Measurements from ENCODE around the gene ZNF804B. TPM values are rescaled to one million over a fixed set of nuclear protein-coding genes. Genes with fewer than 3 reads are reported as not detected.

Gene ZNF804B
- total RNA-seq, 1 experiment from 2014 or later, result not detected

GRCh38 chr7:89073776-89074175 is 314.3 kb downstream of the ZNF804B start:
- H3K4me2 ChIP-seq (ENCODE audit: insufficient read depth, insufficient read length, low read length), result no peak overlapping the region
- H2BK12ac ChIP-seq (ENCODE audit: insufficient read length, low read depth, low read length), result no peak overlapping the region
- WGBS (ENCODE audit: extremely low coverage, insufficient read length, low lambda C conversion rate), result no CpG with 5 or more reads among the region's 2 CpGs
- no peak overlapping the region for H3K9ac ChIP-seq (ENCODE audit: extremely low read depth, insufficient read length, low read length)
- no peak for DNase-seq
- Mint-ChIP-seq H3K9me3 (peaks cover 16 to 21% of the 10 kb centered on the region in 2 experiments; a peak in 4 of 5 replicates), H3K4me3 (no peak overlapping the region), H3K27ac (no peak overlapping the region), H3K36me3 (ENCODE audit: insufficient read depth in 1 of 3, low read depth in 3 of 3) (peaks cover 8 to 15% (median 9%) of the 10 kb centered on the region in 3 experiments; a peak in 6 of 7 replicates), H3K27me3 (ENCODE audit: low read depth) (no peaks in the 10 kb centered on the region), H3K4me1 (0 out of 4 replicates have a peak, but pooled peaks cover 0 to 3% of the 10 kb centered on the region in 2 experiments)
- no peaks in the 10 kb centered on the region for H3K27me3 ChIP-seq (ENCODE audit: insufficient read depth, low read length)
- H2BK15ac ChIP-seq (ENCODE audit: low read depth, low read length), result no peak overlapping the region
- H4K91ac ChIP-seq (ENCODE audit: insufficient read length, low read depth, low read length), result no peak overlapping the region
- H3K4ac ChIP-seq (ENCODE audit: low read depth, low read length), result no peak overlapping the region
- H2BK120ac ChIP-seq (ENCODE audit: low read depth, low read length, poor library complexity, severe bottlenecking), result no peak overlapping the region
- H3K27ac ChIP-seq (ENCODE audit: insufficient read length, low read depth, low read length), result no peak overlapping the region
- no peak overlapping the region for H2AFZ ChIP-seq (ENCODE audit: low read length)
- no peak overlapping the region for H2BK20ac ChIP-seq (ENCODE audit: low read depth, low read length, poor library complexity, severe bottlenecking)
- no peaks in the 10 kb centered on the region for H3K79me2 ChIP-seq (ENCODE audit: insufficient read depth, low read length)
- no peak overlapping the region for H3K14ac ChIP-seq (ENCODE audit: insufficient read depth, low read length)
- H2BK5ac ChIP-seq (ENCODE audit: insufficient read length, low read length), result no peak overlapping the region
- no peaks in the 10 kb centered on the region for H4K20me1 ChIP-seq (ENCODE audit: control insufficient read depth, insufficient read depth, insufficient read length)
- H3K23ac ChIP-seq (ENCODE audit: insufficient read length, low read depth, low read length), result no peak overlapping the region
- H3K4me1 ChIP-seq (ENCODE audit: insufficient read depth, low read length), result no peaks in the 10 kb centered on the region
- no peaks in the 10 kb centered on the region for H3K9me3 ChIP-seq (ENCODE audit: control insufficient read depth, low read depth, low read length)
- no peaks in the 10 kb centered on the region for H3K23me2 ChIP-seq (ENCODE audit: insufficient read length, low read depth, low read length, poor library complexity, severe bottlenecking)
- no peaks in the 10 kb centered on the region for H3K79me1 ChIP-seq (ENCODE audit: insufficient read depth, low read depth, low read length, poor library complexity, severe bottlenecking)
- H3K18ac ChIP-seq (ENCODE audit: insufficient read length, low read depth, low read length), result no peak overlapping the region
- H2AK5ac ChIP-seq (ENCODE audit: insufficient read length, low read length), result no peak overlapping the region
- H3T11ph ChIP-seq (ENCODE audit: low read length), result no peak overlapping the region
- H4K5ac ChIP-seq (ENCODE audit: insufficient read length, low read depth, low read length), result no peak overlapping the region
- no peak overlapping the region for H3K56ac ChIP-seq (ENCODE audit: insufficient read length, low read depth, low read length)
- no peak overlapping the region for H4K8ac ChIP-seq (replicated peaks; ENCODE audit: insufficient read length, low read depth, low read length)
- TF ChIP-seq CTCF (conservative IDR thresholded peaks at IDR 0.05), result no peak

All from H9 (cell line).